Heart left ventricle (tissue), 16 donors: ENCODE results near the gene CD83. TPM values are rescaled to one million over a fixed set of nuclear protein-coding genes. Genes with fewer than 3 reads are reported as not detected.
"Not testable (repeated sequence)": the region's sequence is repeated elsewhere in the genome, so short reads cannot be mapped to it uniquely, and the experiment has no call there.

Source experiments
- ATAC-seq, 4 donors: fragments of 200-7000 bp; cut with Tn5 transposase; one replicate each; pipeline ENCODE4 v1.9.1; 2020 to 2022; ENCODE audit warnings: moderate library complexity in 4 of 4, mild to moderate bottlenecking in 3 of 4, moderate number of reproducible peaks in 1 of 4
- DNase-seq, 5 donors: peaks; one replicate each; pipeline ENCODE4 v3.0.0-alpha.2; 2020
- H3K27ac ChIP-seq, 12 donors: fragments of 200-600 bp; sonication (generic) in 4 of 12; one replicate each; pipeline versions ENCODE4 v1.5.0 to v1.8.0; 2016 to 2022; ENCODE audit warnings: mild to moderate bottlenecking in 2 of 12
- H3K27me3 ChIP-seq, 9 donors: fragments of 200-600 bp; sonication (generic) in 2 of 9; one replicate each; pipeline versions ENCODE4 v1.5.1 to v1.8.0; 2016 to 2022; ENCODE audit warnings: mild to moderate bottlenecking in 3 of 9
- H3K36me3 ChIP-seq, 9 donors: fragments of 200-600 bp; sonication (generic) in 2 of 9; one replicate each; pipeline versions ENCODE4 v1.5.0 to v1.8.0; 2018 to 2022; ENCODE audit warnings: mild to moderate bottlenecking in 2 of 9
- H3K4me1 ChIP-seq, 12 donors: fragments of 200-600 bp; sonication (generic) in 4 of 12; one replicate each; pipeline versions ENCODE4 v1.5.0 to v1.8.0; 2016 to 2022; ENCODE audit warnings: mild to moderate bottlenecking in 3 of 12
- H3K4me3 ChIP-seq, 12 donors: fragments of 200-600 bp; sonication (generic) in 4 of 12; one replicate each; pipeline versions ENCODE4 v1.5.0 to v1.8.0; 2017 to 2022; ENCODE audit warnings: mild to moderate bottlenecking in 9 of 12, moderate library complexity in 4 of 12
- H3K9me3 ChIP-seq, 12 donors: fragments of 200-600 bp; sonication (generic) in 4 of 12; one replicate each; pipeline versions ENCODE4 v1.5.0 to v1.8.0; 2016 to 2022; ENCODE audit warnings: mild to moderate bottlenecking in 1 of 12
- POLR2A ChIP-seq, 2 donors: fragments of 450-650 bp; IDR thresholded peaks; one replicate each; pipeline ENCODE4 v1.6.1; 2017; ENCODE audit warnings: antibody characterized with exemption in 2 of 2, mild to moderate bottlenecking in 2 of 2, moderate library complexity in 2 of 2
- WGBS, 4 donors: extraction: QIAGEN DNeasy Blood & Tissue Kit in 2 of 4; methylation state at CpG; one replicate each; pipeline versions ENCODE4 v1.1.5 to v1.1.7; 2013 to 2018; 5-methylcytosine and 5-hydroxymethylcytosine counted together
- intact Hi-C, 10 donors: fragments of 100-400 bp; cut with DNase I; formaldehyde crosslinking; loops; one replicate each; pipeline versions ENCODE4 v1.11.1 to v1.14.2; 2022
- polyA plus RNA-seq, 2 donors: library from polyadenylated mRNA; stranded (reverse); fragments of 200-250 nt; gene quantifications; one replicate each; pipeline ENCODE4 v1.2.3, GENCODE V29; 2013
- total RNA-seq, 9 donors: library from RNA; depleted of rRNA in 2 of 9; stranded (reverse); fragments of >200 nt in 2 of 9; fragmentation: NEBNext Ultra II Directional in 3 of 9; extraction: Animal tissue kit (Norgen Biotek cat#: 25700) in 3 of 9; gene quantifications; one replicate each; pipeline versions ENCODE4 v1.1.0 to v1.2.4, GENCODE V29; 2016 to 2023
- TF ChIP-seq, protein P1 (sequence below), 12 donors: fragments of 200-600 bp; sonication (generic) in 4 of 12; IDR thresholded peaks; one replicate each; pipeline versions ENCODE4 v1.5.0 to v1.8.0; 2018 to 2022; ENCODE audit warnings: antibody characterized with exemption in 12 of 12, mild to moderate bottlenecking in 5 of 12
- donor health status: ischemic (EF 13 %, LVEDD 7.1; RV severe dilation, severe dysfunction).
- donor health status: healthy with polysubstance abuse.
- donor health status: DM: no; HTN: yes; CAD: no.
- donor health status: DM: no; HTN: no; CAD: no.
- donor health status: ischemic (EF 25% LVEDD 6.9; RV normal size, moderate dysfunction).
- donor health status: ischemic (EF 25% LVEDD 5.7; RV mildly dilated, moderate dysfunction).
- donor health status: healthy.
- donor health status: DM: yes; HTN: yes; CAD: no.
- donor health status: ischemic (EF 35%, LVEDD 5.7; RV mildly dilated, moderate dysfunction).
- donor health status: nonischemic (EF 11% LVEDD 7.7; RV severe dilation, severe dysfunction).
- donor health status: DM: yes; HTN: yes; CAD: no.
- donor health status: PGD.
- donor health status: ischemic (EF 29% LVEDD 5.4; RV normal size, mild dysfunction).
- donor health status: nonischemic (EF 23%, LVEDD 6.1; RV moderate dilation, normal function).

The CD83 gene
- total and polyA plus RNA-seq, 11 donors: 0.38 to 10.3 (median 1.9) TPM

DNA sequence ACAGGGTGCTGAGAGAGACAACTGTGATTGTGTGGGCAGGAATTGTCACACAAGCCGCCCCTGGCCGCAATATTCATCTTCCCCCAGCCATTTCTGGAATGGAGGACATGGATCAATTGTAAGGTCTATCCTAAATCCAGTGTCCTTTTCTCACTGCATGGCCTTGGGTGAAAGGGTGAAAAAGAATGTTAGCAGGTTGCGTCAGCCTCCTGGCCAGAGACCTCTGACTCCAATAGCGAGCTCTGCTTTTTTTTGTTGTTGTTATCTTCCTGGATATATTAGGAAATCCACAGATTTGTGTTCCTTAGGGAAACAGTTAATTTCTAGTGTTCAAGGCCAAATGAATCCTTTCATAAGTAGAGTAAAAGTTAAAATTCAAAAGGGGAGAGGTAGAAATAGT, 47.1 kb upstream of the CD83 start:
- ATAC-seq: no peak
- 93 to 97% (median 94%) methylated on average over 4 of the region's 4 CpGs for WGBS, 4 donors

DNA sequence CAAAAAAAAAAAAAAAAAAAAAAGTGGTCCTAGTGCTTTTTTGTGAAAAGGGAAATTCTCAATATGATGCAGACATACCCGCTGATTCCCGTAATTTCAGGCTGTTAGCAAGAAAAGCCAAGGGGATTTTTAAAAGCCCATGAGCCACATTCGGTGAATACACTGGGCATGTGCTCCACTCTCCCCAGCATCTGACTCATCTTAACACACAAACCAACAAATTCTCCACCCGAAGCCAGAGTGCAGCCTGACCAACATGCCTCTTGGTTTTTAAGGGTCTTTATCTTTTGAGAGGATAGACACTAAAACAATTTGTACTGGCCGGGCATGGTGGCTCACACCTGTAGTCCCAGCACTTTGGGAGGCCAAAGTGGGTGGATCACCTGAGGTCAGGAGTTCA, 45.5 kb upstream of the CD83 start:
- TF ChIP-seq, protein P1, sequence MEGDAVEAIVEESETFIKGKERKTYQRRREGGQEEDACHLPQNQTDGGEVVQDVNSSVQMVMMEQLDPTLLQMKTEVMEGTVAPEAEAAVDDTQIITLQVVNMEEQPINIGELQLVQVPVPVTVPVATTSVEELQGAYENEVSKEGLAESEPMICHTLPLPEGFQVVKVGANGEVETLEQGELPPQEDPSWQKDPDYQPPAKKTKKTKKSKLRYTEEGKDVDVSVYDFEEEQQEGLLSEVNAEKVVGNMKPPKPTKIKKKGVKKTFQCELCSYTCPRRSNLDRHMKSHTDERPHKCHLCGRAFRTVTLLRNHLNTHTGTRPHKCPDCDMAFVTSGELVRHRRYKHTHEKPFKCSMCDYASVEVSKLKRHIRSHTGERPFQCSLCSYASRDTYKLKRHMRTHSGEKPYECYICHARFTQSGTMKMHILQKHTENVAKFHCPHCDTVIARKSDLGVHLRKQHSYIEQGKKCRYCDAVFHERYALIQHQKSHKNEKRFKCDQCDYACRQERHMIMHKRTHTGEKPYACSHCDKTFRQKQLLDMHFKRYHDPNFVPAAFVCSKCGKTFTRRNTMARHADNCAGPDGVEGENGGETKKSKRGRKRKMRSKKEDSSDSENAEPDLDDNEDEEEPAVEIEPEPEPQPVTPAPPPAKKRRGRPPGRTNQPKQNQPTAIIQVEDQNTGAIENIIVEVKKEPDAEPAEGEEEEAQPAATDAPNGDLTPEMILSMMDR (IDR thresholded peaks at IDR 0.05): no peak
- TF ChIP-seq POLR2A (IDR thresholded peaks at IDR 0.05): no peak
- intact Hi-C loops: no loop called here
- Histone ChIP-seq H3K4me1 (peaks cover 0 to 15% (median 1%) of the 10 kb centered on the region in 12 donors), H3K9me3 (no peaks in the 10 kb centered on the region), H3K27ac (no peak overlapping the region), H3K36me3 (no peaks in the 10 kb centered on the region), H3K4me3 (no peak overlapping the region), H3K27me3 (no peaks in the 10 kb centered on the region)
- ATAC-seq (no peak), DNase-seq (no peak)
- WGBS, 4 donors: 65 to 88% (median 86%) methylated on average over 5 of the region's 5 CpGs

More for the DNA sequence above, 47.1 kb upstream of the CD83 start:
- Histone ChIP-seq H3K4me1 (peaks cover 0 to 12% (median under 1%) of the 10 kb centered on the region in 12 donors), H3K27ac (no peak overlapping the region), H3K36me3 (no peaks in the 10 kb centered on the region), H3K9me3 (no peaks in the 10 kb centered on the region), H3K4me3 (no peak overlapping the region), H3K27me3 (no peaks in the 10 kb centered on the region)
- DNase-seq: no peak
- intact Hi-C loops: no loop called here
- TF ChIP-seq, protein P1 (IDR thresholded peaks at IDR 0.05): no peak
- no peak for TF ChIP-seq POLR2A (IDR thresholded peaks at IDR 0.05)

DNA sequence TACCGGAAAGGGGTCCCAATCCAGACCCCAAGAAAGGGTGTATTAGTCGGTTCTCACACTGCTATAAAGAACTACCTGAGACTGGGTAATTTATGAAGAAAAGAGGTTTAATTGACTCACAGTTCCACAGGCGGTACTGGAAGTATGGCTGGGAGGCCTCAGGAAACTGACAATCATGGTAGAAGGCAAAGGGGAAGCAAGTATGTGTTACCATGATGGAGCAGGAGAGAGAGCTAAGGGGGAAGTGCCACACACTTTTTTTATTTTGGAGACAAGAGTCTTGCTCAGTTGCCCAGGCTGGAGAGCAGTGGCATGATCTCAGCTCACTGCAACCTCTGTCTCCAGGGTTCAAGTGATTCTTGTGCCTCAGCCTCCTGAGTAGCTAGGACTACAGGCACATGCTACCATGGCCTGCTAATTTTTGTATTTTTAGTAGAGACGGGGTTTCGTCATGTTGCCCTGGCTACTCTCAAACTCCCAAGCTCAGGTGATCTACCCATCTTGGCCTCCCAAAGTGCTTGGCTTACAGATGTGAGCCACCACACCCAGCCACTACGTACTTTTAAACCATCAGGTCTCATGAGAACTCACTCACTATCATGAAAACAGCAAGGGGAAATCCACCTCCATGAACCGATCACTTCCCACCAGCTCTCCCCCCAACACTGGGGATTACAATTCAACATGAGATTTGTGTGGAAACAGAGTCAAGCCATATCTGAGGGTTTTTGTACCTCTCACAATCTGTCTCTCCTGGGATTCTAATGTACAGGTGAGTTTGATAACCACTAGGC, 43.8 kb upstream of the CD83 start:
- H3K4me3 ChIP-seq, intact Hi-C loops, H3K27me3 ChIP-seq, ATAC-seq, H3K9me3 ChIP-seq, DNase-seq, H3K36me3 ChIP-seq, H3K27ac ChIP-seq: not testable (repeated sequence)
- 95 to 99% (median 97%) methylated on average over 7 of the region's 7 CpGs for WGBS, 4 donors
- H3K4me1 ChIP-seq: peaks cover 0 to 15% (median 1%) of the 10 kb centered on the region in 12 donors

DNA sequence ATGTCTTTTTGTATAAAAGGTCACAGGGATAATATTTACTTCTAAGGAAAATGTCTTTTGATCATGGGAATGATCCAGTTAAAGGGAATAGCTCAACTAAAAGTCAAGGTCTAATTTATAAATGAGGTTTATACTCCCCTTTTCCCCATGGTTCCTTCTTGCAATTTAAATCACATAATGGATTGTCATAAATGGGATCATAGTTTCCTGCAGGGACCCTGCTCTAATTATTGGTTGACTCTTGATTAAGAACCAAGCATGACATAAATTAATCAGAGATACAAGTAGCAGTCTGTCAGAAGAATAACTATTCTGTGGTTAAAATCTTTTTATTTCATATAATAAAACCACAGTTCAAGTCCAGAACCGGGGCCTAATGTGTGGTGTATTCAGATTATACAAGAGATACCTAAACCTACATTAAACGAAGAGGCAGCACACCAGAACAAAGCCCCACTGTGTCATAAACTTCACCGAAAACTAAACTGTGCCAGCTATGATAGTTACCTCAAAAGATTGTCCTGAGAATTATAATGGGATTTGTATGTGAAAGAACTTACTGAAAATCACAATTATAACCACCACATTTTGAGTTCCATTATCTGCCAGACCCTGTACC, 43.0 kb upstream of the CD83 start:
- intact Hi-C loops: no loop called here
- H3K4me1 ChIP-seq: peaks cover 0 to 15% (median 1%) of the 10 kb centered on the region in 12 donors
- H3K36me3 ChIP-seq: no peaks in the 10 kb centered on the region
- DNase-seq: no peak
- peak overlapping the region in 10 of 12 donors; percentile 23 to 57 (median 43) for H3K4me3 ChIP-seq
- no peaks in the 10 kb centered on the region for H3K27me3 ChIP-seq
- H3K27ac ChIP-seq: peak overlapping the region in 10 of 12 donors; percentile 25 to 80 (median 46)
- H3K9me3 ChIP-seq: no peaks in the 10 kb centered on the region
- 70 to 78% (median 72%) methylated on average over 3 of the region's 3 CpGs for WGBS, 4 donors
- TF ChIP-seq POLR2A (IDR thresholded peaks at IDR 0.05): no peak
- TF ChIP-seq, protein P1 (IDR thresholded peaks at IDR 0.05): no peak
- no peak for ATAC-seq
